GM04503 (cell line): ENCODE measurements around the gene NDUFV1.
"Not testable (repeated sequence)": the region's sequence is repeated elsewhere in the genome, so short reads cannot be mapped to it uniquely, and the experiment has no call there.

ENCODE experiments used
- DNase-seq: peaks from one replicate; pipeline ENCODE4 v3.0.0-alpha.2; 2012; ENCODE audit warnings: low read depth

NDUFV1 gene

DNA sequence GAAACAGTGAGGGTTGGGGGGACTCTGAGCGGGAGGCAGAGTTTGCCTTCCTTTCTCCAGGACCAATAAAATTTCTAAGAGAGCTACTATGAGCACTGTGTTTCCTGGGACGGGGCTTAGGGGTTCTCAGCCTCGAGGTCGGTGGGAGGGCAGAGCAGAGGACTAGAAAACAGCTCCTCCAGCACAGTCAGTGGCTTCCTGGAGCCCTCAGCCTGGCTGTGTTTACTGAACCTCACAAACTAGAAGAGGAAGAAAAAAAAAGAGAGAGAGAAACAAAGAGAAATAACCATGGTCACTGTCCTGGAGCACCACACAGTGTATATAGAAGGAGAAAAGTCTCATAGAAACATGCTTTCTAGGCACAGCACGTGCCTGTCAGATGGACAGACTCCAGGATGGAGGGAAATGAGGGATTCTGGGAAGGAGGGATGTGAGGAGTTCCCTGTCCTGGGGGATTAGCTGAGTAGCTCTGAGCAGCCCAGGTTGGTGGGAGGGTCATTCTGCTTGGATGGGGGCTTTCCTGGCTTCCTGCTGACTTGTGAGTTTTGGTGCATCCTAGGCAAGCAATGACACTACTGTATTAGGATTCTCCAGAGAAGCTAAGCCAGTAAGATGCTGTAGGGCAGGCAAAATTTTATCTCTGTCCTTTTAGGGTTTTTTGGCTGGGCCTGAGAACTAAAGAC, 20.0 kb upstream of the NDUFV1 start:
- no peak for DNase-seq

DNA sequence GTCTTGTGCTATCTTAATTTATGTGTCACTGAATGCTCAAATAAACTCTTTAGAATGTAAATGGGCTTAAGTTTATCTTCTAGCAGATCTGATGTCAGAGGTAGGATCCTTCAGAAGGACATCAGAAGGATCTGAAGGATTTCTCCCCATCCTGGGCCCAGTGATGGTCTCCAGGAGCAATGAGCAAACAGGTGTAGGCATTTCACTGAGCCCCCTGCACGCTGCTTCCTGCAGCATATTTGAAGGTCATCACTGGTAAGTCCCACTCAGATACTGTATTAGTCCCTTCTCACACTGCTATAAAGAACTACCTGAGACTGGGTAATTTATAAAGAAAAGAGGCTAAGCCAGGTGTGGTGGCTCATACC, 18.6 kb upstream of the NDUFV1 start:
- no peak for DNase-seq

GRCh38 chr11:67588899-67589415, 17.8 kb upstream of the NDUFV1 start:
- DNase-seq = not testable (repeated sequence)

DNA sequence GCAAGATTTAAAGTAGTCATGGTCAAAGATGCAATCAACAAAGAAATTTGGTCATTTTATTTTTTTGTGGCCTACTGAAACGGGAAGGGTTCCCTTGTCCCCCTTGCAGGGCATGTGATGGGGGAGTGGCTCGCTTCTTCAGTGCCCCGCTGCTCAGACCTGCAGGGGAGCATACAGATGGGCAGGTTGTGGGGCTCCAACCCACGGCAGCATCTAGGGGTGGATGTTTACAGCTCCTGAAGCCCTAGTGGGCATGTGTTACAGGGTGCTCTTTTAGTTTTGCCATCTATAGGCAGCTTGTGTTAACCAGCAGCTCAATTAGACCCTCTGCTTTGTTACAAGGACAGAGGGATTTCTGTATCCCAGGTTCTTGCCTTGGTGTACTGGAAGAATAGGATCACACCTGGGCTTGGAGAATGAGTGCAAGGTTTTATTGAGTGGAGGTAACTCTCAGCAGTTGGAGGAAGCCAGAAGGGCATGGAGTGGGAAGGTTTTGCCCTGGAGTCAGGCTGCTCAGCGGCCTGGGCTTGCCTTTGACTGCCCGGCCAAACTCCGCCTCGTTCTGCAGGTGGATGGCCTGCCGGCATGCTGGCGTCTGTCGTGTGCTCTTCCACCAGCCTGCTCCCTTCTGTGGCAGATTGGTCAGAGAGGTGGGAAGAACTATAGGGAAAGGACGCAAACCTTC, 13.7 kb upstream of the NDUFV1 start:
- DNase-seq = no peak

- DNase-seq = no peak
Observed at GRCh38 chr11:67593565-67593905, 13.2 kb upstream of the NDUFV1 start.

DNA sequence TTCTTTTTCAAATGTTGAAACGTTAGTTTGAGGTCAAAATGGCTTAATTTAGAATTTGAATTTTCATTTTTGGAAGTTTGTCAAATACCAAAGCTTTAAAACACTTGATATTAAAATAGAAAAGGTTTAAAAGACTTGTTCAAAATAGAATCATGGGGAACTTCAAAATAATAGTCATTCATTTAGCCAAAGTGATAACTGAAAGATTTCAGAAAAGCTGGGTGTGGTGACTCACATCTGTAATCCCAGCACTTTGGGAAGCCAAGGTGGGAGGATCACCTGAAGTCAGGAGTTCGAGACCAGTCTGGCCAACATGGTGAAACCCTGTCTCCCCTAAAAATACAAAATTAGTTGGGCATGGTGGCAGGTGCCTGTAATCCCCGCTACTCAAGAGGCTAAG, 12.3 kb upstream of the NDUFV1 start:
- no peak for DNase-seq

GRCh38 chr11:67596753-67597300, 9.9 kb upstream of the NDUFV1 start:
- no peak for DNase-seq

DNA sequence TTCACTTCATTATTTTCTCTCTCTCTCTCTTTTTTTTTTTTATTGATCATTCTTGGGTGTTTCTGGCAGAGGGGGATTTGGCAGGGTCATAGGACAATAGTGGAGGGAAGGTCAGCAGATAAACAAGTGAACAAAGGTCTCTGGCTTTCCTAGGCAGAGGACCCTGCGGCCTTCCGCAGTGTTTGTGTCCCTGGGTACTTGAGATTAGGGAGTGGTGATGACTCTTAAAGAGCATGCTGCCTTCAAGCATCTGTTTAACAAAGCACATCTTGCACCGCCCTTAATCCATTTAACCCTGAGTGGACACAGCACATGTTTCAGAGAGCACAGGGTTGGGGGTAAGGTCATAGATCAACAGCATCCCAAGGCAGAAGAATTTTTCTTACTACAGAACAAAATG, 9.3 kb upstream of the NDUFV1 start:
- DNase-seq = not testable (repeated sequence)

GRCh38 chr11:67597963-67598362, 8.8 kb upstream of the NDUFV1 start:
- not testable (repeated sequence) for DNase-seq

DNA sequence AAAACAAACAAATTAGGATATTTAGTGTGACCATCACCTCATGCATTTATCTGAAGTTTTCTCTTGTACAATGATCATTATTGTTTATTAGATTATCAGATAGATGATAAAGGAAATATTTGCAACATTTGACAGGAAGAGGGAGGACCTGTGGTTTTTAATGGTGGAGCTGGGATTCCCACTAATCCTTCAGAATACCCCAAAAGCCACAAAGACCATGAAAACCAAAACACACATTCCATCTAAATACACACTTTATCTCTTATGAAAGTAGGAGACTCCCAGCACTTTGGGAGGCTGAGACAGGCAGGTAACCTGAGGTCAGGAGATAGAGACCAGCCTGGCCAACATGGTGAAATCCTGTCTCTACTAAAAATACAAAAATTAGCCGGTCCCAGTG, 7.6 kb upstream of the NDUFV1 start:
- no peak for DNase-seq

GRCh38 chr11:67600324-67601029, 6.3 kb upstream of the NDUFV1 start:
- no peak for DNase-seq

DNA sequence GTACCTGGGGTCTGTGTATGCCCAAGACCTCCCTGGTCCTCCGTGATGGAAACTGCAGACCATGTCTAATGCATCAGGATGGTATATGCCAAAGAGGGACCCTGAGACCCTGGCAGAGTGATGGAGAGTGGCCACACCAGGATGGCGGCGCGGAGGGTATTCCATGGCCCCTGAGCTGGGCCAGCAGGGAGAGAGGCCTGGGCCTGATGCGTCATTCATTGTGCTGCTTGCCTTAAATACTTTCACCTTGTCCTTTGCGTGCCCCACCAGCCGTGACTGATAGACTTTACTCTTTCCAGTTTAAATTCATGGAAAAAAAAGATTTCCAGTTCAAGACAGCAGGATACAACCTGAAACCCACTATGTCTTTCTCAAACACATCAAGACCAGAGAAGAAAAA, 5.6 kb upstream of the NDUFV1 start:
- no peak for DNase-seq

DNA sequence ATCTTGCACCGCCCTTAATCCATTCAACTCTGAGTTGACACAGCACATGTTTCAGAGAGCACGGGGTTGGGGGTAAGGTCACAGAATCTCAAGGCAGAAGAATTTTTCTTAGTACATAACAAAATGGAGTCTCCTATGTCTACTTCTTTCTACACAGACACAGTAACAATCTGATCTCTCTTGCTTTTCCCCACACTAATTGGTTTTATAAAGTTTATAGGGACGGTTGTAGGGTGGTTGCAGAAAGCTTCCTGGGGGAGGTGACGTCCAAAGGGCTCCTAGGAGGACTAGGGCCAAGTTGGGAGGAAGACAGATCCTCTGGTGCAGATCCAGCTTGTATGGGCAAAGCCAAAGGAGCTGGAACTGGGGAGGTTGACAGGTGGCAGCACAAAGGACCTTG, 2.6 kb upstream of the NDUFV1 start:
- not testable (repeated sequence) for DNase-seq

DNA sequence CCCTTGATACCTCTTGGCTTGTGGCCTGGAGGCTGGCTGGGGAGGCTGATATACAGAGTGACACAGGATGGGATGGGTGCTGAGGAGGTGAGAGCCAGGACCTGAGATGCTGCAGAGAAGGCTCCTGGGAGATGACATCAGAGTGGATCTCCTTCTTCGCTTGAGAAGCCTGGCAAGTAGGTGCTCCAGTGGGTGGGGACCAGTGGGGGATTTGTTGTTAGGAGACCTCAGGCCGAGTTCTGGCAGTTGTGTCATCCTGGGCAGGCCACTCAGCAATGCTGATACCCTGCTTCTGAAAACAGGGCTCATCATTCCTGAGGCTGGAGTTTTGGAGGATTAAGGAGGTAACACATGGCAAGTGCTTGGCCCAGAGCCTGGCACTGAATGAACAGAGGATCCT, 1.9 kb upstream of the NDUFV1 start:
- no peak for DNase-seq

DNA sequence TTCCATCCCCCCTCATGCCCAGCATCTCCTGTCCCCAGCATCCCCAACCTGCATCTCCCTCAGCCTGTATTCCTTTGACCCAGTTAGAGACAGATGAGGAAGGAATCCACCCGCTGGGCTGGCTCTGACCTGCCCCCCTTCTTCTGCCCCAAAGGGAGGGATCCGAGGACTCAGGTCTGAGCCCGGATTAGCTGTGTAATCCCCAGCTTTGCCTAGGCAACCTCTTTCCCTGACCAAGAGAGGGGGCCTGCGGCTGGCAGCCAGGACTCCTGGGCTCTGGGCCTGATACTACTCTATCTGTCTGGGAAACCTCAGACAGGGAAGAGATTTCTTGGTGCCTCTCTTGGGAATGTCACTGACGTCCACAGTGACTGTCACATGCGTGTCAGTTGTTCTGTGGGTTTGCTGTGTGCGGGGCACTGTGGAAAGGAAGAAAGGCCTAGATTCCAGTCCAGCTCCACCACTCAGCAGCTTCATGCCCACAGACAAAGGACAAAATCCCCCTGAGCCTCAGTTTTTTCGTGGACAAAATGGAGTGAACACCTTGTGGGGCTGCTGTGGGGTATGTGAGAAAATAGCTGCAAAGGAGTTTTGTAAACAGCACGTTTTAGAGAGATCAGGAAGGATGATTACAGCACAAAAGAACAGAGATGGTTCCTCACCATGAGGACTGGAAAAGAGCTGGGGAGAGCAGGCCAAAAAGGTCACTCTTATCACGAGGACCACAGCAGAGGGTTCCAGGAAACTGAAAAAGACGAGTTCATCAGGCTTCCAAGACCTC, 1.3 kb upstream of the NDUFV1 start:
- no peak for DNase-seq

GRCh38 chr11:67606093-67606491, 644 bp upstream of the NDUFV1 start:
- DNase-seq = peak; percentile 6

GRCh38 chr11:67607507-67607906, 771 bp downstream of the NDUFV1 start:
- DNase-seq = no peak

DNA sequence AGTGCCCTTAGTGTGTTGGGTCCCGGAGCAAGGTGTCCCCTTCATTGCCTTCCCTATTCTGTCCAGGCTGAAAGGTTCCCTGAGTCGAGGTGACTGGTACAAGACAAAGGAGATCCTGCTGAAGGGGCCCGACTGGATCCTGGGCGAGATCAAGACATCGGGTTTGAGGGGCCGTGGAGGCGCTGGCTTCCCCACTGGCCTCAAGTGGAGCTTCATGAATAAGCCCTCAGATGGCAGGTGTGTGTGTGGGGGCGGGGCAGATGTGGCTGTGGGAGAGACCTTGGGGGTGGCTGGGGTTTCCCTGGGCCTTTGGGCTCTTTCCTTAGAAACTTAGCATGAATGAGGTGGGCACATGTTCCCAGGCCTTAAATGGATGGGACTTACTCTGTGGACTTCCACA, 1.8 kb downstream of the NDUFV1 start:
- DNase-seq = no peak

DNA sequence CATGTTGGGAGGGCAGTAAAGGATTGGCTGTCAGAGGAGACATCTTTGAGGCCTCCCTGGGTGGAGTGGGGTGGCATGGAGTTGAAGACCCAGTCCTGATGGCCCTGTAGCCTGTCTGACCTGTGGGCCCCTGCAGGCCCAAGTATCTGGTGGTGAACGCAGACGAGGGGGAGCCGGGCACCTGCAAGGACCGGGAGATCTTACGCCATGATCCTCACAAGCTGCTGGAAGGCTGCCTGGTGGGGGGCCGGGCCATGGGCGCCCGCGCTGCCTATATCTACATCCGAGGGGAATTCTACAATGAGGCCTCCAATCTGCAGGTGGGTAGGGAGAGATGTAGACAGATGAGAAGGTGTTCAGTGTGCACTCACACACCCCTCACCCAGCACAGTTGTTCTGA, 2.6 kb downstream of the NDUFV1 start:
- no peak for DNase-seq

GRCh38 chr11:67610302-67610868, 3.6 kb downstream of the NDUFV1 start:
- no peak for DNase-seq

GRCh38 chr11:67611165-67611564, 4.4 kb downstream of the NDUFV1 start:
- no peak for DNase-seq
